ENCODE measurements around the gene DHRS7C.

- no peak for TF ChIP-seq SUZ12 (IDR thresholded peaks at IDR 0.05; ENCODE audit: extremely low read depth, insufficient read depth, insufficient read length)
- TF ChIP-seq YY1 (IDR thresholded peaks at IDR 0.05; ENCODE audit: insufficient read depth, insufficient read length), result no peak
- TF ChIP-seq ZNF274 (IDR thresholded peaks at IDR 0.05; ENCODE audit: low read depth, low read length), result no peak
Measured at GRCh38 chr17:9784544-9784943, 6.8 kb downstream of the DHRS7C start.
